Lung microvascular endothelial cell (primary cell): Measurements from ENCODE around the gene HOXB7. TPM values are rescaled to one million over a fixed set of nuclear protein-coding genes. Genes with fewer than 3 reads are reported as not detected.

Experiments
- DNase-seq, 2 donors: peaks; one replicate each; pipeline versions ENCODE4 v3.0.0 to v3.0.0-alpha.2; 2010; ENCODE audit warnings: low read depth in 2 of 2
- total RNA-seq: library from RNA; depleted of rRNA; stranded (reverse); fragments of >200 nt; gene quantifications from 2 replicates; pipeline ENCODE4 v1.2.1, GENCODE V29; 2014

Gene HOXB7
- total RNA-seq, 1 donor from 2014 or later = under 0.01 TPM

DNA sequence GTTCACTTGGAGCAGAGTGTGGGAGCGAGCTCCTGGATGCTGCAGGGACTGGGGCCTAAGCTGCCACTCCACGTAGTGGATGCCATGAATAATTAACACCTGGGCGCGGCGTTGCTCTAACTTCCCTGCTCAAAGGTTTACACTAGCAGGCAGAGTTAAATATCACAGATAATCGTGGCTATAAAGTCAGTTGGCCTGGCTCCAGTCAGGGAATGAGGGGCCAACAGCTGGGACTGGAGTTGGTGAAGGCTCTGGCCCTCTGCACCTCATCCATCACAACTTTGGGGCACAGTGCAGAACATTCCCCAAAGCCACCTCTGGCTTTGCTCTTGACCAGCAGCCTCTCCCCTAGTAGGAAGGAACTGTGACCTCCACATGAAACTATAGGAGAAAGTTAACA is 43.6 kb downstream of the HOXB7 start:
- DNase-seq = no peak

GRCh38 chr17:48566717-48567116 is 44.1 kb downstream of the HOXB7 start:
- no peak for DNase-seq

GRCh38 chr17:48565925-48566710 is 44.7 kb downstream of the HOXB7 start:
- no peak for DNase-seq

DNA sequence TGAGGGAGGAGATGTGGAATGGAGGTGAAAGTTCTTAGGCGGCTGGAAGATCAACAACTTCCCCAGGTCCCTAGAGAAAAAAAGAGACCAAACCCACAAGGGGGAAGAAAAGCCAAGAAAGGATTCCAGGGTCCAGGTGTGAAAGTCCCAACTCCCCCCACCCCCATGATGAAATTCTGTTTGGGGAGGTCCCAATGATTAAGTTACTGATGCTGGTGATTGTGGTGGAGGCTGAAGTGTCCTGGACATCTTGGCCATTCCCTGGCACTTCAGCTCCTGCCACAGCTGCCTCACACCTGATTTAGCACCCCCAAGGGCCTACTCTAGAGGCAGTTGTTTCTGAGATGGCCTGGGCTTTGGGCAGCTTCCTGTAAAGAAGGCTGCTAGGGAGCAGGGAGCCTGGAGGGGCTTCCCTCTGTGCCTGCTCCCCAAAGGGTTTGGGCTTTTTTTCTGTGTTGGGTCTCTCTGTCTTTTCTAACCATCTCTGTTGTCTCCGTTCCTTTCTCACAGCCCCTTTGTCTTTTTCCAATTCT is 45.7 kb downstream of the HOXB7 start:
- DNase-seq = no peak

DNA sequence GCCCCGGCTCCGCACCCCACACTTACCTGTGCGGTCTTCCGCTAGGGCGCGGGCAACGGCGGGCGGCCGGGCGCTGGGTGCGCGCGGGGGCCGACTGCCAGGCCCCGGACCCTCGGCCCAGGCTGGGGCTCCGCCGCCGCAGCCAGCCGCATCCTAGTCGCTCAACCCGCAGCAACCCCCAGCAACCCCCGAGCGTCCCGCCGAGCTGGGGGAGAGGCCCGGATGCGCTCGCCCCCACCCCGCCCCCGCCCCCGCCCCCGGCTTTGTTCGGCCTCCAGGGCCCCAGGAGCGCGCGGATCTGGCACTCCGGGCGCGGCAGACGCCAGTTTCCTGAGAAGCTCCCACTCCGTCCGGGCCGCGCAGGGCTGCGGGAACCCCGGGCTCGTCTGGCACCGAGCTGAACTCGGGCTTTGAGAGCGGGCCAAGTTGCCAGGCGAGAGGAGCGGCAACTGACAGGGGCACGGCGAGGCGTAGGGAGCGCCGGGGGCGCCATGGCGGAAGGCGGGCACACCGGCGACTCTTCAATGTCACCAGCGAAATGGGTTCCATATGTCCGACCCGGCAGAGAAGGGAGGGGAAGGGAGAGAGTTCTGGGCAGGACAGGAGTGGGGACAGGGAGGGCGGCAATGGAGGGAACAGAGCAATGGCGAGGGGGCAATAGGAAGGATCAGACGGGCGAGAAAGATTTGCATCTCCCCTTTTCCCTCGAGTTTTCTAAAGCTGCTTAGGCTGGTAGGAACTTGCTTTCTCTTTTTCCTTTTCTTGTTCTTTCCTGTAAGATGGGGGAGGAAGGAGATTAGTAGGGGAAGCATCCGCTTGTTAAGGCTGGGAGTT is 46.4 kb downstream of the HOXB7 start:
- peak; percentile 45 to 52 for DNase-seq

DNA sequence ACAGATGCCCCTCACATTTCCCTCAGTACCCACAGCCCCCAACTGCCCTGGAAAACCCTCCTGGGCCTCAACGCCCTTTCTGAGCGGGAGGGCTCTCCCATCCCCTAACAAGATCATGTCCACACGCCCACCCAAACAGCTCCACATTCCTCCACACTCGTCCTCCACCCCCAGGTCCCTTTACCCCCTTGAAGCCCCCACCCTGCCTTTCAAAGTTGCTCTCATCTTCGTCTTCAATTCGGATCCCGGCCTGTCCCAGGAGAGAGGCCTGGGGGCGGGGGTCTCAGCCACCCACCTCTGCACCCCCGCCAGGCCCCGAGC is 47.0 kb downstream of the HOXB7 start:
- no peak for DNase-seq

GRCh38 chr17:48563385-48563838 is 47.4 kb downstream of the HOXB7 start:
- no peak for DNase-seq

GRCh38 chr17:48562934-48563333 is 47.9 kb downstream of the HOXB7 start:
- DNase-seq = no peak

DNA sequence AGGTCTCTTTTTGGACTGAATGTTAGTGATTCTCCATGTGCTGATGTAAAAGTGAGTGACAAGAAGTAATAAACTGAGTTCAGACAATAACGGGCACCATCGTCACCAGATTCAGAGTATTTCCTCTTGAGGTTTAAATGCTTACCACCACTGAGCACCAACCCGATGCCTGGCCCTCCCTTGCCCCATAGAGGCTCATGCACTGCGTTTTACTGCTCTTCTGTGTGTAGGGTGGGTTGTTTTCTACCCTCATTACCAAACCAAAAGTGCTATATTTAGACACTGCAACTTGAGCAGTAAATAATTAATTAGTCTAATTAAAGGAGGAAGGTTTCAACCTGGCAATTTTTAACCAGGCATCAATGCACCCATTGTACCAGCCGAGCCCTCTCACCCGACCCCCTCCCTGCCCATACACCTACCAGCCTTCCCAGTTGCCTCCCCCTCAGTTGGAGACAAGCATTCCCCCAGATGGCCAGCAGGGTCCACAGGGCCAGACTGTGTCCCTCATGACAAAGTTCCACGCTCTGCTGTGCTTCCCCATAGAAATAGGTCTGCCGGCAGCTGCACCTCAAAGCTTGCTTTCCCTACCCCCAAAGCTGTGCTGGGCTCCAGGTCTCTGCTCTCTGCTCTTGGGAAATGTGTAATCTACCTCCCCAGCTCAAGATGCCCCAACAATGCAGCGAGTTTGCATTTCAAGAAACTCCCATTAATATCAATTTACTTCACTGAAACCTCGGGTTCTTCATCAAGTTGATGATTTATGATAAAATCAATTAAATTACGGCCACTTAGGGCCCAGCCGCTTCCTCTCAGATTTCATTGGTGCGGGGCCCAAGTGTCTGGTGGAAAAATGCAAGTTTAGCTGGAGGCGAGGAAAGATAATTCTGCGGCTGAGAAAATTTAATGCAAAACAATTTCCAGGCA is 48.7 kb downstream of the HOXB7 start:
- DNase-seq = peak in 1 of 2 donors; percentile 43

DNA sequence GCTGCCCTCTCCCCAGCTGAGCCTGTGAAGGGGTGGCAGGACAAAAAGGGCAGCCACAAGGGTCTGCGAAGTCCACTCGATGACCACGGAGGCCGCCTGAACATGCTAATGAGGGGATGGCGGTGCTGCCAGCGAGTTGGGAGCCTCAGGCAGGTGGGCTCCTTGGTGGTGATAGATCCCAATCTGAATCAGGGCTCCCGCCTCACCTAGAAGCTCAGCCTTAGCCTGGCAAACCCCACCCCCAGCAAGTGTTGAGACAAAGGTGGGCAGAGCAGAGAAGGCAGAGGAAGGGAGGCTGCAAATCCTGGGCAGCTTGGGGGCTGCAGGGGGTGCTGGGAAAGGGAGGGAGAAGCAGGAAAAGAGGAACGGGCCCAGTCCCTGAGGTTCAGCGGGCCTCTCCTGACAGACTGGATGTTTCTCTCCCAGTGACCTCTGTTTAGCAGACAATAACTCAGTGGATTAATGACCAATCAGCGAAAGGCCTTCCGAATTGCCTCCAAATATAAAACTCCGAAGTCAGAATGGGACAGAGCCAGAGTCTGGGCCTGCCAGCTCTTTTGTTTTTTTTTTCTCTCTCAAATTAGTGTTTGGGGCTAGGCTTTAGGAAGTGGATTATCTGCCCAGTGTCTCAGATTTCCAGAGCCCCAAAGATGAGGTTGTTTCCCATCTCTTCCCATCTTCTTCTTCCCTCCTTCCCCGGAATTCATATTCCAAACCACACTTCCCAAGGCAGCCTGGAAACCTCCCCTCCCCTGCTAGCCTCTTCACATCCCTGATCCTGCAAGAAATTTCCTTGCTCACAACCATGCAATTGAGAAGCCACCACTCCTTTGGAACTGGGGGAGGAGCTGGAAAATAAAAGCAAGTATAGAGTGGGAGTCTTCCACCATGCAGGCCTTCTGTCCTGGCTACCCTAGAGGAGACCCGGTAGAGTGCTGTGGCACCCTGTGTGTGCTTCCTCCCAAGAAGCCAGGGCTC is 50.7 kb downstream of the HOXB7 start:
- no peak for DNase-seq

DNA sequence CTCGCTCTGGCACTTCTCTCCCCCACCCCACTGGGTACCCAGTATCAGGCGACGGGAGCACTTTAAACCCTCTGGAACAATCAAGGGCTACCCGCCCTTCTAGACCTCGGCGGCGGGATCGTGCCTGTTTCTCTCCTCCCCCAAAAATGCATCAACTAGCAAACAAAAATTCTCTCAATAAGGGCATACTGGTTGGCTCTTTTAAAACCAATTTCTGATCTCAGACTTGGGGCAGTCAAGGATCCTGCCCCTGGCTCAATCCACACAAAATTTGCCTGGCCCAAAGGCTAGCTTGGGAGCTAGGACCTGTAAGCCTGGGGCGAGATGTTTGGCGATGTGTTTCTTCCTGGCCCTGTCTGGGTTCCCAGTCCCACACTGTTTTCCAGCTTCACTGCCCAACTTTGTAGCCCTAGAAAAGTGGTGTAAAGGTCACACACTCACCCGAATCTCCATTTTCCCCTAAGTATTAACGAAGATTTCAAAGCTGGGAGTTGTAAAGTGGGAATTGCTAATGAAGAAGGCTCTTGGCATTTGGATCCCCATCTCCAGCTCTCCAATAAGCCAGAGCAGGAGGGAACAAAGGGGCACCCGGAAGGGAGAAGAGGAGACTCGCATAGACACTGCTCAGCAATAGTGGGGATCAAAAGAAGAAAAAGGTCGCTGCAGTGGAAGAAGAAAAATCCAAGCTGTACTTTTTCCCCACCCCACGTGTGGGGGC is 51.5 kb downstream of the HOXB7 start:
- DNase-seq = no peak

DNA sequence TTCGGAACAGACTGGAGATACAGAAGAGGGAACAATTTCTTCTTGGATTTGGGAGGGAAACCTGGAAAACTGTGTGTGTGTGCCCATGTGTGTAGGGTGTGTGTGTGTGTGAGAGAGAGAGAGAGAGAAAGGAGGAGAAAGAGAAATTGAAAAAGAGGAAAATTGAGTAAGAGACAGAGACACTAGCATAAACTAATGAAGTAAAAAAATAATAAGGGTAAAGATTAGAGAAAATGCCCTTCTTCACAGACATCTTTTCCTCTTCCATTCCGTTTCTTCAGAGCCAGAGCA is 52.0 kb downstream of the HOXB7 start:
- no peak for DNase-seq

- DNase-seq = no peak
These were observed 52.6 kb downstream of the HOXB7 start for GRCh38 chr17:48558057-48558830.

Other genes starting within 250 kb of the HOXB7 start
- gene SKAP1, start 180.8 kb downstream of the HOXB7 start, total RNA-seq = 0.22 TPM in 1 of 2 replicates, not detected in the other
- not detected in 2 replicates for gene HOXB1, start 80.0 kb downstream of the HOXB7 start, total RNA-seq
- 0.20 and 0.22 TPM in 2 replicates for gene HOXB2, start 65.9 kb downstream of the HOXB7 start, total RNA-seq
- gene HOXB4, start 32.7 kb downstream of the HOXB7 start, total RNA-seq = 0.87 and 1.2 TPM in 2 replicates
- gene HOXB3, start 20.8 kb downstream of the HOXB7 start, total RNA-seq = 1.7 and 1.8 TPM in 2 replicates
- gene HOXB5, start 17.2 kb downstream of the HOXB7 start, total RNA-seq = under 0.01 TPM in 1 of 2 replicates, not detected in the other
- 0.40 and 0.87 TPM in 2 replicates for gene HOXB6, start 6.0 kb downstream of the HOXB7 start, total RNA-seq
- 0.22 TPM in 1 of 2 replicates, not detected in the other for gene HOXB8, start 4.3 kb upstream of the HOXB7 start, total RNA-seq
- gene HOXB9, start 15.3 kb upstream of the HOXB7 start, total RNA-seq = under 0.01 TPM in 1 of 2 replicates, not detected in the other
- gene PRAC1, start 111.5 kb upstream of the HOXB7 start, total RNA-seq = not detected in 2 replicates
- gene PRAC2, start 112.2 kb upstream of the HOXB7 start, total RNA-seq = not detected in 2 replicates
- under 0.01 TPM in 1 of 2 replicates, not detected in the other for gene HOXB13, start 117.7 kb upstream of the HOXB7 start, total RNA-seq
- not detected in 2 replicates for gene TTLL6, start 206.2 kb upstream of the HOXB7 start, total RNA-seq
- 19.6 and 31.7 TPM in 2 replicates for gene CALCOCO2, start 220.0 kb upstream of the HOXB7 start, total RNA-seq